Effector CD8-positive, alpha-beta T cell (primary cell): ENCODE measurements around the gene NR2C2.

ENCODE experiments used
- DNase-seq: peaks from one replicate; lab custom pipeline; 2025; lab: John Stamatoyannopoulos, UW

The NR2C2 gene

DNA sequence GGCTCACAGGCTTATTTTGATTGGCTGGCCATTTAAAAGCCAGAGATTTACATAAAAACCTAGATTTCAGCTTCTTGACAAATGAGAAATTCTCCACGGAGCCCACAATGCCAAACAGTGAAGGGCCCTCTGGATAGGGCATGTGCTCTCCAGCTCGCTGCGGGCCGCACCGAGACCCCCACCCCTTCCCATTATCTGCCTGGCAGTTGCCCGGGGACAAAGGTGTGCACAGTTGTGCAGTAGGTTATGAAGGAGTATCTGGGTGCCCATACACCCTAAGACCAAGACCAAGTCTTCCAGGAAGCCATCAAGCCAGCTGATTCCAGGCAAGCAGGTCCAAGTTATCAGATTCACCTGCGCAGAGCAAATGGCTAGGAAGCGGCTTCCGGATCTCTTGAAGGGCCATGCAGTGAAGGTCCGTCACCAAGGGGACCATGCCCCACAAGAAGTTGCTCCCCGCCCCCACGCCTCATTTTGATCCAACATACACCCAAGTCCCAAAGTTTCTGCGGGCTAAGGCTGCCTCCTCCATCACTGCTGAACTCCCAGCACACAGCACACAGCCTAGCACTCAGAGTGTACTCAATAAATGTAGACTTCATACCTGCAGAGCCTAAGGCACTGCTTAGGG, 116.4 kb downstream of the NR2C2 start:
- no peak for DNase-seq

DNA sequence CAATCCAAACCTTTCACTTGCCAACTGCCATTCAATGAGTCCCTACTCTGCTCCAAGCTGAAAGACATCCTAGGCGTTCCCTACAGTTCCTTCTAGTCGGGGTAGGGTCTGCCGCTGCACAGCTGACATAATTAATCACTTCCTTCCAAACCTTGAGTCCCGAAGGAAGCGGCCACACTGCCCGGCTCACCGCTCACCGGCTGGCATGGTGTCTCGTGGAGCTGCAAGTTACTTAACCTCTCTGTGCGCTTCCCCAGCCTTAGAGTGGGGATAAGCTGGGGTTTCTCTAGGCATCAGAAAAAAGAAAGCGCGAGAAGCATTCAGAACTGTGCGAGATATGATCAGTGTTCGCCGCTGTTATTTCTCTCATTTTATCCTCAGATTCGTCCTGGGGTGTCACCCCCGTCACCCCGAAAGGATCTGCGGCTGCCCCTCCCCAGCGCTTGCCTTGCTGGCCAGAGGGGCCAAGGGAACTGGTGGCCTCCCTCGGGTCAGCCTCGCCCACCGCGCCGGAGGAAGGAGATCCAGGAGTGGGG, 117.0 kb downstream of the NR2C2 start:
- DNase-seq, result no peak

DNA sequence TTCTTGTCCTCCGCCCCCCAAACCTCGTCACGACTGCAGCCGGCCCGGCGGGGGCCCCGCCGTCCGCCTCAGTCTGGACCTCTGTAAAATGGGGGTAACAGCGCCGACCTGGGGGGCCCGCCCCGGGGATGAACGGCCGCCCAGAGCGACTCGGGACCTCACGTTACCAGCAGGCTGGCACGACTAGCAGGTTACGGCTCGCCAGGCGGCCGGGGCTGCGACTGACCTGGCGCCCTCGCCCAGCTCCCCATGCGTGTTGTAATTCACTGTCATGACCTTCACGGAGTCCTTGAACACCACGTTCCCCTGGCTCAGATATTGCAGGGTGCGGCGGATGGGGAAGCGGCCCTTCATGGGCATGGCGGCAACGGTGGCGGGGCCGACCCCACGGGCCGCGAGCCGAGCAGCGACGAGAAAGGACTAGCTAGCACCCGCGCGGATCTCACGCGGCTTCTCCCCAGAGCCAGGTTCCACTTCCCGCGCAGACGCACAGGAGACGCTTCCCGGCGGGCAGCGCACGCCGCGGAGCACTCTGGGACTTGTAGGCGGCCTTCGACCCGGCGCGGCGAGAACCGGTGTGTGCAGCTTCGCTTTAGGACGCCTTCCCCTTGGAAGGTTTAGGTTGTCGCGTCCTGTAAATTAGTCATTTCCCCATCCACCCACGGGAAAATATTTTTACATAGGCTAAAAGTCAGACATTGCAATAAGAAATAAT, 117.6 kb downstream of the NR2C2 start, which contains the start of gene MRPS25:
Gene MRPS25 (minus strand): TSS at position 481 of the 715 bp plus-strand sequence. CDS start 121 bp downstream, at position 360.
- peak; percentile 78 for DNase-seq

DNA sequence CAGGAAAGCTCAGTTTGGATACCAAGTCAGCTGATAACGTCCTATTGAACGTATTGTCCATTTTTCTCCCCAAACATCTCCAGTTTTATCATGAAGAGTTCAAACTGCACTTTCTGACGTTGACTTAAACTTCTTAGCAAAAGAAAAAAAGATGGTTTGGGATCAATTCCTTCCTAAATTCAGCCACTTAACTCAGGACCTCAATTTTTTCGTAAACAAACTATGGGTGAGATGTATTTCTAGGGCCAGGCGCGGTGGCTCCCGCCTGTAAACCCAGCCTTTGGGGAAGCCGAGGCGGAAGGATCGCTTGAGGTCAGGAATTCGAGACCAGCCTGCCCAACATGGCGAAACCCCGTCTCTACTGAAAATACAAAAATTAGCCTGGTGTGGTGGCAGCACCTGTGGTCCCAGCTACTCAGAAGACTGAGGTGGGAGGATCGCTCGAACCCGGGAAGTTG, 118.2 kb downstream of the NR2C2 start:
- DNase-seq, result no peak

- no peak for DNase-seq
Measured at GRCh38 chr3:15066467-15066866, 119.1 kb downstream of the NR2C2 start.

DNA sequence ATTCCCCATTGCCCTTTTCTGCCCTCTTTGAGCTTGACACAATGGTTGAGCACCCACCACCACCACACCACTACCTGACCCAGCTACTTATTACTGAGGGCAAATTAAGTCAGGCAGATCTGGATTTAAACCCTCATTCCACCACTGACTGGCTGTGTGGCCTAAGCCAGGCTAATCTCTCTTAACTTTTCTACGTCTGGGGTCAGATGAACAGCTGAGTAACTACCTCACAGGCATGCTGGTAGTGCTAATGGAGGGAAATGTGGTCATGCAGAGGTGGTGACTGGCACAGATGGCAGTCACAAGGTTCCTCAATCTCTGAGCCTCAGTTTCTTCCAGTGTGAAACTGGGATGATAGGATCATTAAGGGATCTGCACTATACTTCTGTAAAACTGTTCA, 122.1 kb downstream of the NR2C2 start:
- no peak for DNase-seq

DNA sequence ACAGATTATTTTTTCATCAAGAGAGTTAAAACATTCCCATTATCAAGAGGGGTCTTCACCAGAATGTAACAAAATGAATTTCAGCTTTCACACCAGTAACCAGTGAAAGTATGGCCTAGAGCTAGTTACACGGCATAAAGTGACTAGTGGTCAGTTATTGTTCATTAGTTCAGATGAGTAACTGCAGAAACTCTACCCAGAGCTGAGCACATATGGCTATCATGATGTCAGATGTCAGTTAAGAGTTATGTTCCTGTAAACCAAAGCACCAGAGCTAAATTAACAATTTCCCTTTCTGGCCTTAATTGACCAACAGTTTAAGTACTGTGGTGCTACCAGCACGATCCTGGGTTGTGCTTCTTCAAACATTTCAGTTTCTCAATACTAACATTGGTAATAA, 124.3 kb downstream of the NR2C2 start:
- DNase-seq, result no peak

- DNase-seq, result no peak
Measured at GRCh38 chr3:15074500-15074899, 127.1 kb downstream of the NR2C2 start.

- no peak for DNase-seq
Measured at GRCh38 chr3:15079091-15079490, 131.7 kb downstream of the NR2C2 start.

- no peak for DNase-seq
Measured at GRCh38 chr3:15081960-15082664, 134.7 kb downstream of the NR2C2 start.

DNA sequence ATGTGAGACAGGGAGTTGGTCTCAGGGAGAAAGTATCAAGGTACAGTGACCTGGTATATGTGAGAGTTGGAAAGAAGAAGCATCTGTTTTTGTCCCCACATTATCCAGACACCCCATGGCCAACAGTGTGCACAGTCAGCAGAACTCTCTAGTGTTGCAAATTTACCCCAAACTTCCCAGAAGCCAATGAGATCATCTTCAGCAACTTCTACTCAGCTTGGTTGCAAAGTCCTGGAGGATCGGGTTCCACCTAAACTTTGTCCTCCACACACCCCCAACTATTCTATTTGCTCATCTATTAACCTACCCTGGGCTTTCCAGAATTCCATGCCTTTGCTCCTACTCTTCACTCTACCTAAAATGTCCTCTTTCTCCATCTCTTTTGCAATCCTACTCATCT, 135.9 kb downstream of the NR2C2 start:
- no peak for DNase-seq

DNA sequence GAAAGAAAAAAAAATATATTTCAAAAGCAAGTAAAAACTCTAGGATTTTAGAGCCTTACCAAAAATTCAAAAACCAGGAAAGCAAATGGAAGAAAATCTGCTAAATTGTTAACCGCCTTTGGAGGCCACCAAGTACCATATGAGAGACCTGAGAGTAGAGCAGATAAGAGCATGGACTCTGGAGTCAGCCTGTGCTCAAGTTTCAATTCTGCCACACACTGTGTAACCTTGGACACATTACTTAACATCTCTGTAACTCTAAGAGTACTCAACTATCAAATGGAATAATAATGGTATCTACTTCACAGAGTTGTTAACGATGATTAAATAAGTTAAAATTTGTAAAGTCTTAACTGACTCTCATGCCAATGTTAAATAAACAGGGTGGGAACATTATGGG, 138.9 kb downstream of the NR2C2 start:
- DNase-seq, result no peak

DNA sequence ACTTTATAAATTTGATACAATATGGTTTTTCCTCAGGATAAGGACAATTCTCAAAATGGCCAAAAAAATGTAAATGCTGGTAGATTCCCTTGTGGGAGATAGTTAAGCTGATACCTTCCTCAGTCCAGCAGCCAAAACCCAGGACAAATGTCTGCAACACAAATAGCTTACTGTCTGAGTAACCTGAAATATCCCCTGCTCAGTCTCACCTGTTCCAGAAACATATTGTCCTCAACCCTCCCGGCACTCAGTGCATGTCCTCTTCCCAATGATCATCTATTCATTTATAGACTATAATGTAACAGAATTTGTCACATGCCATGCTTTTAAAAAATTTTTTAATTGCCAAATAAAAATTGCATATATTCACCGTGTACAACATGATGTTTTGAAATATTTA, 139.3 kb downstream of the NR2C2 start:
- no peak for DNase-seq

GRCh38 chr3:15089201-15089600, 141.8 kb downstream of the NR2C2 start:
- no peak for DNase-seq

DNA sequence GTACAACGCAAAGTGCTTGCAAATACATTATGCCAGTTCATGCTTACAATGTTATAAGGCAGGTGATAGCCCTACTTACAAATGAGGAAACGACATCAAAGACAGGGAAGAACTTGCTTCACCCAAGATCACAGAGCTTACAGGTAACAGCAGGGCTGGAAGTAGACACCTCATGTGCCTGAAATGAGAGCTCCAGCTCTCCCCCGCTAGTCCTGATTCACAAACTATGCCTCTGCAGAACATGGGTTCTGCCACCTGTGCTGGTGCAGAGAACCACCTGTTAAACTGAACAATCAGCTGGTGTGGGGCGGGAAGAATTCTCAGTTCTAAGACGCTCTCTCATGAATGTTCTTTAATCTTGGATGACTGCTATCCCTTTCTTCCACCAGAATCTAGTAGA, 144.2 kb downstream of the NR2C2 start:
- no peak for DNase-seq

GRCh38 chr3:15092686-15093085, 145.3 kb downstream of the NR2C2 start:
- DNase-seq, result no peak

- no peak for DNase-seq
Measured at GRCh38 chr3:15094187-15094875, 146.9 kb downstream of the NR2C2 start.

GRCh38 chr3:15096046-15096445, 148.7 kb downstream of the NR2C2 start:
- DNase-seq, result no peak

DNA sequence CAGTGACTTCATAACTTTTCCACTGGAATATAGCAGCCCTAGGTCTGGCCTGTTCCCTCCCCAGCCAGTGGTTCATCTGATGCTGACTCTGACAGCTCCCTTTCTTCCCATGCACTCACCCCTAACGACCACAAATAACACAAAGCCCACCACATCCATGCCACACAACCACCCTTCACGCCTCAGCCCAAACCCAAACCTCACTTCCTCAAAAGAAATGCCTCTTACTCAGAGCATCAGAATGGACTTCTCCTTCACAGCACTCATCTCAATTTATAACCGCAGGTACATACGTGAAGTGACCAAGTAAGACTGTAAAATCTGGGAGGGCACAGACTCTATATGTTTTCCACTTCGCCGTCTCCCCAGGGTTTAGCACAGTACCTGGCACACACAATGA, 150.5 kb downstream of the NR2C2 start:
- peak; percentile 3 for DNase-seq
